Stimulated activated naive B cell treated with anti-CD40 and anti-IgM and Interleukin-4, amounts not matched to agents 10 μg/mL and 1 μg/mL and 100 μg/mL, for 72 hours (primary cell): Measurements from ENCODE around the gene MS4A4A.

Experiments
- ATAC-seq, 2 donors: fragments of 150-1000 bp; cut with Tn5 transposase; replicated peaks; 2 replicates each; pipeline ENCODE4 v1.10.0; 2021; ENCODE audit warnings: moderate library complexity in 1 of 2
- DNase-seq: peaks from one replicate; pipeline ENCODE4 v3.0.0; 2021
- H3K27ac Mint-ChIP-seq: one replicate; pipeline ENCODE4 v1.8.0; 2022; ENCODE audit warnings: mild to moderate bottlenecking, mixed read lengths
- H3K27me3 Mint-ChIP-seq, 2 donors: one replicate each; pipeline ENCODE4 v1.8.0; 2022; ENCODE audit warnings: mixed read lengths in 2 of 2
- H3K36me3 Mint-ChIP-seq, 2 donors: one replicate each; pipeline ENCODE4 v1.8.0; 2022; ENCODE audit warnings: mixed read lengths in 2 of 2, mild to moderate bottlenecking in 1 of 2
- H3K4me1 Mint-ChIP-seq, 2 donors: one replicate each; pipeline ENCODE4 v1.8.0; 2022; ENCODE audit warnings: mixed read lengths in 2 of 2, mild to moderate bottlenecking in 1 of 2
- H3K4me3 Mint-ChIP-seq, 2 donors: one replicate each; pipeline ENCODE4 v1.8.0; 2022; ENCODE audit warnings: mild to moderate bottlenecking in 2 of 2, mixed read lengths in 2 of 2, moderate library complexity in 1 of 2
- H3K9me3 Mint-ChIP-seq, 2 donors: one replicate each; pipeline ENCODE4 v1.8.0; 2022; ENCODE audit warnings: mixed read lengths in 2 of 2, mild to moderate bottlenecking in 1 of 2

The MS4A4A gene

GRCh38 chr11:60280412-60280811 lies at the start of gene MS4A4A:
Gene MS4A4A (plus strand): TSS chr11:60280666. CDS start chr11:60280676, 10 bp downstream.
- Mint-ChIP-seq H3K4me1 (peaks cover 16 to 17% of the 10 kb centered on the region in 2 donors), H3K27ac (peak within 1 kb of the TSS; percentile 37), H3K27me3 (no peaks in the 10 kb centered on the region), H3K4me3 (peak within 1 kb of the TSS; percentile 22 to 56), H3K9me3 (peaks cover 0 to 2% of the 10 kb centered on the region in 2 donors), H3K36me3 (no peaks in the 10 kb centered on the region)
- DNase-seq (peak; percentile 19), ATAC-seq (peak; percentile 100)

GRCh38 chr11:60230681-60231080 lies 49.8 kb upstream of the MS4A4A start:
- no peaks in the 10 kb centered on the region for H3K27me3 Mint-ChIP-seq
- DNase-seq (no peak), ATAC-seq (no peak)
- H3K27ac Mint-ChIP-seq: no peak overlapping the region
- peaks cover 0 to 13% of the 10 kb centered on the region in 2 donors for H3K4me1 Mint-ChIP-seq
- no peak overlapping the region for H3K4me3 Mint-ChIP-seq
- H3K9me3 Mint-ChIP-seq: no peaks in the 10 kb centered on the region
- H3K36me3 Mint-ChIP-seq: no peaks in the 10 kb centered on the region

GRCh38 chr11:60235321-60235720 lies 45.1 kb upstream of the MS4A4A start:
- H3K27ac Mint-ChIP-seq: no peak overlapping the region
- DNase-seq (no peak), ATAC-seq (no peak)
- no peak overlapping the region for H3K4me3 Mint-ChIP-seq
- H3K4me1 Mint-ChIP-seq: peaks cover 5 to 13% of the 10 kb centered on the region in 2 donors
- peaks cover 8 to 9% of the 10 kb centered on the region in 2 donors for H3K27me3 Mint-ChIP-seq
- no peaks in the 10 kb centered on the region for H3K36me3 Mint-ChIP-seq
- H3K9me3 Mint-ChIP-seq: no peaks in the 10 kb centered on the region

- no peak overlapping the region for H3K27ac Mint-ChIP-seq
- peaks cover 8 to 15% of the 10 kb centered on the region in 2 donors for H3K27me3 Mint-ChIP-seq
- no peaks in the 10 kb centered on the region for H3K36me3 Mint-ChIP-seq
- no peaks in the 10 kb centered on the region for H3K9me3 Mint-ChIP-seq
- H3K4me1 Mint-ChIP-seq: peaks cover 11 to 21% of the 10 kb centered on the region in 2 donors
- DNase-seq: no peak
- H3K4me3 Mint-ChIP-seq: no peak overlapping the region
- ATAC-seq: no peak
Measured at GRCh38 chr11:60240662-60241061, 39.8 kb upstream of the MS4A4A start.

- no peak for ATAC-seq
- no peak for DNase-seq
- H3K27me3 Mint-ChIP-seq: peaks cover 8 to 14% of the 10 kb centered on the region in 2 donors
- H3K4me1 Mint-ChIP-seq: peaks cover 11 to 21% of the 10 kb centered on the region in 2 donors
- no peaks in the 10 kb centered on the region for H3K36me3 Mint-ChIP-seq
- no peak overlapping the region for H3K4me3 Mint-ChIP-seq
- no peak overlapping the region for H3K27ac Mint-ChIP-seq
- no peaks in the 10 kb centered on the region for H3K9me3 Mint-ChIP-seq
Measured at GRCh38 chr11:60241786-60242185, 38.7 kb upstream of the MS4A4A start.

GRCh38 chr11:60242740-60243239 lies 37.7 kb upstream of the MS4A4A start, which contains the start of gene MS4A4E:
Gene MS4A4E (minus strand): TSS chr11:60243137. CDS start chr11:60230055, 13,082 bp downstream.
- Mint-ChIP-seq H3K36me3 (no peaks in the 10 kb centered on the region), H3K27ac (no peak within 1 kb of the TSS), H3K4me3 (peak within 1 kb of the TSS in 1 of 2 donors; percentile 58), H3K4me1 (peaks cover 11 to 21% of the 10 kb centered on the region in 2 donors), H3K27me3 (peaks cover 6 to 8% of the 10 kb centered on the region in 2 donors), H3K9me3 (no peaks in the 10 kb centered on the region)
- DNase-seq: no peak
- ATAC-seq: peak; percentile 58 to 65

- peak; percentile 30 for DNase-seq
- Mint-ChIP-seq H3K36me3 (peaks cover 14 to 16% of the 10 kb centered on the region in 2 donors), H3K4me3 (no peak overlapping the region), H3K4me1 (peaks cover 20 to 26% of the 10 kb centered on the region in 2 donors), H3K9me3 (peaks cover 12 to 16% of the 10 kb centered on the region in 2 donors), H3K27ac (peak overlapping the region; percentile 2), H3K27me3 (peaks cover 6 to 10% of the 10 kb centered on the region in 2 donors)
- ATAC-seq: peak; percentile 52 to 54
Measured at GRCh38 chr11:60251485-60252212, 28.8 kb upstream of the MS4A4A start.

- Mint-ChIP-seq H3K27me3 (peaks cover 6 to 10% of the 10 kb centered on the region in 2 donors), H3K27ac (peak overlapping the region; percentile 2), H3K36me3 (peaks cover 14 to 16% of the 10 kb centered on the region in 2 donors), H3K9me3 (peaks cover 12 to 16% of the 10 kb centered on the region in 2 donors), H3K4me1 (peaks cover 20 to 26% of the 10 kb centered on the region in 2 donors), H3K4me3 (peak overlapping the region; percentile 4 to 40)
- ATAC-seq (peak; percentile 96), DNase-seq (no peak)
Measured at GRCh38 chr11:60252213-60253108, 28.0 kb upstream of the MS4A4A start.

- H3K9me3 Mint-ChIP-seq: peaks cover 15 to 16% of the 10 kb centered on the region in 2 donors
- H3K27me3 Mint-ChIP-seq: no peaks in the 10 kb centered on the region
- H3K36me3 Mint-ChIP-seq: peaks cover 16 to 17% of the 10 kb centered on the region in 2 donors
- no peak for DNase-seq
- peak overlapping the region; percentile 17 for H3K27ac Mint-ChIP-seq
- ATAC-seq: peak in 1 of 2 donors; percentile 46
- H3K4me1 Mint-ChIP-seq: peaks cover 14 to 18% of the 10 kb centered on the region in 2 donors
- no peak overlapping the region for H3K4me3 Mint-ChIP-seq
Measured at GRCh38 chr11:60257956-60258722, 22.3 kb upstream of the MS4A4A start.

GRCh38 chr11:60261014-60261413 lies 19.5 kb upstream of the MS4A4A start:
- H3K27me3 Mint-ChIP-seq: no peaks in the 10 kb centered on the region
- peaks cover 0 to 3% of the 10 kb centered on the region in 2 donors for H3K9me3 Mint-ChIP-seq
- no peak for DNase-seq
- H3K4me1 Mint-ChIP-seq: peaks cover 7 to 17% of the 10 kb centered on the region in 2 donors
- ATAC-seq: no peak
- H3K4me3 Mint-ChIP-seq: no peak overlapping the region
- H3K27ac Mint-ChIP-seq: no peak overlapping the region
- H3K36me3 Mint-ChIP-seq: peaks cover 0 to 3% of the 10 kb centered on the region in 2 donors

GRCh38 chr11:60263402-60263801 lies 17.1 kb upstream of the MS4A4A start:
- no peak for ATAC-seq
- Mint-ChIP-seq H3K9me3 (peaks cover 0 to 3% of the 10 kb centered on the region in 2 donors), H3K27me3 (peaks cover 0 to 6% of the 10 kb centered on the region in 2 donors), H3K4me1 (peaks cover 7 to 12% of the 10 kb centered on the region in 2 donors), H3K4me3 (no peak overlapping the region), H3K27ac (no peak overlapping the region), H3K36me3 (peaks cover 0 to 3% of the 10 kb centered on the region in 2 donors)
- DNase-seq: no peak

- Mint-ChIP-seq H3K4me1 (peaks cover 2 to 13% of the 10 kb centered on the region in 2 donors), H3K9me3 (peaks cover 0 to 3% of the 10 kb centered on the region in 2 donors), H3K36me3 (peaks cover 0 to 3% of the 10 kb centered on the region in 2 donors), H3K27me3 (peaks cover 0 to 6% of the 10 kb centered on the region in 2 donors), H3K27ac (no peak overlapping the region), H3K4me3 (no peak overlapping the region)
- ATAC-seq (no peak), DNase-seq (no peak)
Measured at GRCh38 chr11:60264644-60265043, 15.8 kb upstream of the MS4A4A start.

GRCh38 chr11:60265373-60266214 lies 14.9 kb upstream of the MS4A4A start:
- Mint-ChIP-seq H3K9me3 (peaks cover 0 to 3% of the 10 kb centered on the region in 2 donors), H3K36me3 (peaks cover 0 to 3% of the 10 kb centered on the region in 2 donors), H3K4me3 (no peak overlapping the region), H3K4me1 (peaks cover 2 to 13% of the 10 kb centered on the region in 2 donors), H3K27ac (no peak overlapping the region), H3K27me3 (peaks cover 0 to 6% of the 10 kb centered on the region in 2 donors)
- ATAC-seq: peak; percentile 41 to 62
- no peak for DNase-seq
